ENCODE measurements around the gene CHN2. TPM values are rescaled to one million over a fixed set of nuclear protein-coding genes. Genes with fewer than 3 reads are reported as not detected.

Gene CHN2
- total RNA-seq, 1 donor from 2014 or later: 0.50 TPM

GRCh38 chr7:29483219-29484104 lies 288.9 kb downstream of the CHN2 start:
- Mint-ChIP-seq H3K4me1 (ENCODE audit: low read depth) (peaks cover 57% of the 10 kb centered on the region), H3K9me3 (ENCODE audit: low read depth) (no peaks in the 10 kb centered on the region), H3K36me3 (ENCODE audit: low read depth) (no peaks in the 10 kb centered on the region), H3K4me3 (ENCODE audit: unreplicated experiment) (no peak overlapping the region), H3K27ac (ENCODE audit: unreplicated experiment) (peak overlapping the region; percentile 66), H3K27me3 (ENCODE audit: low read depth) (no peaks in the 10 kb centered on the region)
- DNase-seq (ENCODE audit: low spot score): no peak
- no peak for TF ChIP-seq CTCF (IDR thresholded peaks at IDR 0.05)

- Mint-ChIP-seq H3K27me3 (ENCODE audit: low read depth) (no peaks in the 10 kb centered on the region), H3K4me3 (ENCODE audit: unreplicated experiment) (no peak overlapping the region), H3K36me3 (ENCODE audit: low read depth) (no peaks in the 10 kb centered on the region), H3K9me3 (ENCODE audit: low read depth) (no peaks in the 10 kb centered on the region), H3K27ac (ENCODE audit: unreplicated experiment) (peak overlapping the region; percentile 66), H3K4me1 (ENCODE audit: low read depth) (peaks cover 65% of the 10 kb centered on the region)
- no peak for TF ChIP-seq CTCF (IDR thresholded peaks at IDR 0.05)
- no peak for DNase-seq (ENCODE audit: low spot score)
These were observed 289.7 kb downstream of the CHN2 start for GRCh38 chr7:29484280-29484679.

- no peaks in the 10 kb centered on the region for H3K9me3 Mint-ChIP-seq (ENCODE audit: low read depth)
- peaks cover 68% of the 10 kb centered on the region for H3K4me1 Mint-ChIP-seq (ENCODE audit: low read depth)
- H3K36me3 Mint-ChIP-seq (ENCODE audit: low read depth): no peaks in the 10 kb centered on the region
- H3K27ac Mint-ChIP-seq (ENCODE audit: unreplicated experiment): peak overlapping the region; percentile 60
- no peak overlapping the region for H3K4me3 Mint-ChIP-seq (ENCODE audit: unreplicated experiment)
- DNase-seq (ENCODE audit: low spot score): no peak
- no peak for TF ChIP-seq CTCF (IDR thresholded peaks at IDR 0.05)
- no peaks in the 10 kb centered on the region for H3K27me3 Mint-ChIP-seq (ENCODE audit: low read depth)
These were observed 291.0 kb downstream of the CHN2 start for GRCh38 chr7:29485339-29486190.

GRCh38 chr7:29486191-29486700 lies 291.7 kb downstream of the CHN2 start:
- TF ChIP-seq CTCF (IDR thresholded peaks at IDR 0.05): no peak
- no peak overlapping the region for H3K4me3 Mint-ChIP-seq (ENCODE audit: unreplicated experiment)
- H3K36me3 Mint-ChIP-seq (ENCODE audit: low read depth): no peaks in the 10 kb centered on the region
- no peaks in the 10 kb centered on the region for H3K9me3 Mint-ChIP-seq (ENCODE audit: low read depth)
- no peaks in the 10 kb centered on the region for H3K27me3 Mint-ChIP-seq (ENCODE audit: low read depth)
- H3K27ac Mint-ChIP-seq (ENCODE audit: unreplicated experiment): no peak overlapping the region
- DNase-seq (ENCODE audit: low spot score): no peak
- peaks cover 64% of the 10 kb centered on the region for H3K4me1 Mint-ChIP-seq (ENCODE audit: low read depth)

- no peak for DNase-seq (ENCODE audit: low spot score)
- Mint-ChIP-seq H3K36me3 (ENCODE audit: low read depth) (no peaks in the 10 kb centered on the region), H3K4me3 (ENCODE audit: unreplicated experiment) (no peak overlapping the region), H3K4me1 (ENCODE audit: low read depth) (peaks cover 64% of the 10 kb centered on the region), H3K27ac (ENCODE audit: unreplicated experiment) (peak overlapping the region; percentile 86), H3K27me3 (ENCODE audit: low read depth) (no peaks in the 10 kb centered on the region), H3K9me3 (ENCODE audit: low read depth) (no peaks in the 10 kb centered on the region)
- no peak for TF ChIP-seq CTCF (IDR thresholded peaks at IDR 0.05)
These were observed 292.8 kb downstream of the CHN2 start for GRCh38 chr7:29487424-29487823.
